Activated T-cell treated with anti-CD3 and anti-CD28 coated beads, Interleukin-2, amount 50 U/mL, for 4 hours (primary cell): Measurements from ENCODE around the gene RTN4RL2. TPM values are rescaled to one million over a fixed set of nuclear protein-coding genes. Genes with fewer than 3 reads are reported as not detected.

Experiments
- ATAC-seq, 2 donors: fragments of 200-7000 bp; cut with Tn5 transposase; one replicate each; pipeline ENCODE4 v1.10.0; 2021
- DNase-seq: peaks from one replicate; pipeline ENCODE4 v3.0.0-alpha.2; 2020
- H3K27me3 Mint-ChIP-seq: one replicate; pipeline ENCODE4 v1.8.0; 2021; ENCODE audit warnings: low read depth, mixed read lengths
- H3K36me3 Mint-ChIP-seq: one replicate; pipeline ENCODE4 v1.8.0; 2022; ENCODE audit warnings: mixed read lengths; ENCODE audit not compliant: insufficient read depth
- H3K4me1 Mint-ChIP-seq: one replicate; pipeline ENCODE4 v1.8.0; 2021; ENCODE audit warnings: low read depth, mixed read lengths
- H3K4me3 Mint-ChIP-seq: one replicate; pipeline ENCODE4 v1.8.0; 2021; ENCODE audit warnings: mild to moderate bottlenecking, moderate library complexity, mixed read lengths
- H3K9me3 Mint-ChIP-seq: one replicate; pipeline ENCODE4 v1.8.0; 2021; ENCODE audit warnings: mixed read lengths
- total RNA-seq, 3 donors: library from RNA; stranded (reverse); gene quantifications; one replicate each; pipeline ENCODE4 v1.2.1, GENCODE V29; 2021

The RTN4RL2 gene
- under 1 TPM; 0.16 to 0.33 (median 0.27) TPM for total RNA-seq

GRCh38 chr11:57460022-57460757 lies at the start of gene RTN4RL2:
RTN4RL2 (plus strand) TSS chr11:57460528; CDS start chr11:57460866, 338 bp downstream.
- H3K4me1 Mint-ChIP-seq: peaks cover 26% of the 10 kb centered on the region
- peak within 1 kb of the TSS; percentile 58 for H3K4me3 Mint-ChIP-seq
- no peak for DNase-seq
- ATAC-seq: peak; percentile 50 to 52
- no peaks in the 10 kb centered on the region for H3K9me3 Mint-ChIP-seq
- no peaks in the 10 kb centered on the region for H3K36me3 Mint-ChIP-seq
- peaks cover 31% of the 10 kb centered on the region for H3K27me3 Mint-ChIP-seq

- peaks cover 21% of the 10 kb centered on the region for H3K4me1 Mint-ChIP-seq
- H3K9me3 Mint-ChIP-seq: no peaks in the 10 kb centered on the region
- no peak for ATAC-seq
- DNase-seq: no peak
- no peak overlapping the region for H3K4me3 Mint-ChIP-seq
- peaks cover 70% of the 10 kb centered on the region for H3K36me3 Mint-ChIP-seq
- H3K27me3 Mint-ChIP-seq: no peaks in the 10 kb centered on the region
Observed at GRCh38 chr11:57413681-57414080, 46.6 kb upstream of the RTN4RL2 start.

GRCh38 chr11:57414612-57415212 lies 45.6 kb upstream of the RTN4RL2 start:
- peaks cover 70% of the 10 kb centered on the region for H3K36me3 Mint-ChIP-seq
- no peak overlapping the region for H3K4me3 Mint-ChIP-seq
- no peak for DNase-seq
- H3K4me1 Mint-ChIP-seq: peaks cover 21% of the 10 kb centered on the region
- H3K27me3 Mint-ChIP-seq: no peaks in the 10 kb centered on the region
- H3K9me3 Mint-ChIP-seq: no peaks in the 10 kb centered on the region
- ATAC-seq: no peak

GRCh38 chr11:57416436-57416835 lies 43.9 kb upstream of the RTN4RL2 start:
- Mint-ChIP-seq H3K9me3 (no peaks in the 10 kb centered on the region), H3K27me3 (no peaks in the 10 kb centered on the region), H3K36me3 (peaks cover 73% of the 10 kb centered on the region), H3K4me1 (peaks cover 17% of the 10 kb centered on the region), H3K4me3 (no peak overlapping the region)
- no peak for ATAC-seq
- DNase-seq: no peak

GRCh38 chr11:57417056-57417455 lies 43.3 kb upstream of the RTN4RL2 start:
- H3K9me3 Mint-ChIP-seq: no peaks in the 10 kb centered on the region
- H3K36me3 Mint-ChIP-seq: peaks cover 75% of the 10 kb centered on the region
- DNase-seq (no peak), ATAC-seq (no peak)
- H3K4me1 Mint-ChIP-seq: peaks cover 23% of the 10 kb centered on the region
- H3K4me3 Mint-ChIP-seq: no peak overlapping the region
- no peaks in the 10 kb centered on the region for H3K27me3 Mint-ChIP-seq

- DNase-seq: no peak
- H3K36me3 Mint-ChIP-seq: peaks cover 81% of the 10 kb centered on the region
- no peak for ATAC-seq
- H3K27me3 Mint-ChIP-seq: no peaks in the 10 kb centered on the region
- peaks cover 33% of the 10 kb centered on the region for H3K4me1 Mint-ChIP-seq
- no peak overlapping the region for H3K4me3 Mint-ChIP-seq
- H3K9me3 Mint-ChIP-seq: no peaks in the 10 kb centered on the region
Observed at GRCh38 chr11:57418131-57418530, 42.2 kb upstream of the RTN4RL2 start.

- peaks cover 31% of the 10 kb centered on the region for H3K4me1 Mint-ChIP-seq
- no peaks in the 10 kb centered on the region for H3K9me3 Mint-ChIP-seq
- H3K36me3 Mint-ChIP-seq: peaks cover 77% of the 10 kb centered on the region
- H3K27me3 Mint-ChIP-seq: no peaks in the 10 kb centered on the region
- H3K4me3 Mint-ChIP-seq: no peak overlapping the region
- ATAC-seq (no peak), DNase-seq (no peak)
Observed at GRCh38 chr11:57419146-57419545, 41.2 kb upstream of the RTN4RL2 start.

GRCh38 chr11:57421066-57421465 lies 39.3 kb upstream of the RTN4RL2 start:
- peaks cover 38% of the 10 kb centered on the region for H3K4me1 Mint-ChIP-seq
- no peaks in the 10 kb centered on the region for H3K27me3 Mint-ChIP-seq

GRCh38 chr11:57421805-57422204 lies 38.5 kb upstream of the RTN4RL2 start:
- no peak overlapping the region for H3K4me3 Mint-ChIP-seq
- no peaks in the 10 kb centered on the region for H3K27me3 Mint-ChIP-seq
- peaks cover 44% of the 10 kb centered on the region for H3K4me1 Mint-ChIP-seq
- H3K9me3 Mint-ChIP-seq: no peaks in the 10 kb centered on the region
- DNase-seq: no peak
- ATAC-seq: no peak
- H3K36me3 Mint-ChIP-seq: peaks cover 77% of the 10 kb centered on the region

More at GRCh38 chr11:57421066-57421465, 39.3 kb upstream of the RTN4RL2 start:
- Mint-ChIP-seq H3K9me3 (no peaks in the 10 kb centered on the region), H3K36me3 (peaks cover 76% of the 10 kb centered on the region), H3K4me3 (no peak overlapping the region)
- no peak for ATAC-seq
- no peak for DNase-seq

GRCh38 chr11:57422669-57423068 lies 37.7 kb upstream of the RTN4RL2 start:
- Mint-ChIP-seq H3K36me3 (peaks cover 68% of the 10 kb centered on the region), H3K4me3 (peak overlapping the region; percentile 90), H3K4me1 (peaks cover 51% of the 10 kb centered on the region), H3K27me3 (no peaks in the 10 kb centered on the region), H3K9me3 (no peaks in the 10 kb centered on the region)
- DNase-seq (no peak), ATAC-seq (no peak)

- peaks cover 58% of the 10 kb centered on the region for H3K36me3 Mint-ChIP-seq
Observed at GRCh38 chr11:57424137-57424791, 36.1 kb upstream of the RTN4RL2 start.

GRCh38 chr11:57424792-57425564 lies 35.4 kb upstream of the RTN4RL2 start:
- DNase-seq (peak; percentile 85), ATAC-seq (peak; percentile 90 to 91)
- Mint-ChIP-seq H3K4me1 (peaks cover 53% of the 10 kb centered on the region), H3K9me3 (no peaks in the 10 kb centered on the region), H3K4me3 (peak overlapping the region; percentile 90), H3K36me3 (peaks cover 55% of the 10 kb centered on the region), H3K27me3 (no peaks in the 10 kb centered on the region)

More at GRCh38 chr11:57424137-57424791, 36.1 kb upstream of the RTN4RL2 start:
- H3K9me3 Mint-ChIP-seq: no peaks in the 10 kb centered on the region
- DNase-seq: no peak
- no peaks in the 10 kb centered on the region for H3K27me3 Mint-ChIP-seq
- no peak for ATAC-seq
- H3K4me1 Mint-ChIP-seq: peaks cover 53% of the 10 kb centered on the region
- H3K4me3 Mint-ChIP-seq: peak overlapping the region; percentile 90

GRCh38 chr11:57425565-57426438 lies 34.5 kb upstream of the RTN4RL2 start:
- Mint-ChIP-seq H3K4me1 (peaks cover 51% of the 10 kb centered on the region), H3K27me3 (no peaks in the 10 kb centered on the region), H3K36me3 (peaks cover 49% of the 10 kb centered on the region), H3K9me3 (no peaks in the 10 kb centered on the region), H3K4me3 (peak overlapping the region; percentile 90)
- DNase-seq (no peak), ATAC-seq (no peak)
